HG03097 (cell line): ENCODE results near the gene RAB25.
A peak's percentile ranks its signal among the peaks of the same experiment; 100 is the strongest.

ENCODE experiments used
- ATAC-seq: cut with Tn5 transposase; IDR thresholded peaks from one replicate; pipeline ENCODE4 v1.9.1; 2021; ENCODE audit not compliant: unreplicated experiment, low FRiP score

The RAB25 gene

DNA sequence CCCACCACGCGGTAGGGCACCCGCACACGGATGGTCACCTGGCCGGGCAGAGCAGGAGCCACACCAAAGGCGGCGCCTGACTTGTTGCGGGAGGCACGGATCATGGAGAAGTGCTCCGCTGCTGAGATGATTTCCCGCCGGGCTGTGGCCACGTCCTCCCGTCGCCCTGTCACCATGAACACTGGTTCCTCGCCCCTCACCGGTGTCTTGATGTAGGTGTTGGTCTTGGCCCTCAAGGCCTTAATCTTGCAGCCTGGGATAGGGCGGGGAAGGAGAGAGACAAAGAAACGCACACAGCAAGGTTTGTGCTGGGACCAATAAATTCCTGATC, 16.4 kb downstream of the RAB25 start:
- no peak for ATAC-seq

DNA sequence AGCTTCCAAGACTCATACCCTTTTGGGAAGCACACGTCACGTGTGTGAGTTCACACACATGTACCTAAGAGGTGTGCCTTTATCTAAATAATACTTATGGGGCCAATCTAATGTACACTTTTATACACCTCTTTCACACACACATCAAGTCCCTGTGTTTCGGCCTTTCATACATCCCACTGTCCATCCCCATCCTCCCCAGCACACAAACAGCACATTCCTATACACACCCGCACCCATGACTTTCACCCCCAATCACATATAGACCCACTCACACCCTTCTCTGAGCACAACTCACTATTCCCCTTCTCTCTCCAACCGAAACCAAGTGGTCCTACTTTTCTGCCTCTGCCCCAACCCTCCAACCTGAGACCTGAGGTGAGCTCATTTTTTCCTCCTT, 17.8 kb downstream of the RAB25 start:
- no peak for ATAC-seq

DNA sequence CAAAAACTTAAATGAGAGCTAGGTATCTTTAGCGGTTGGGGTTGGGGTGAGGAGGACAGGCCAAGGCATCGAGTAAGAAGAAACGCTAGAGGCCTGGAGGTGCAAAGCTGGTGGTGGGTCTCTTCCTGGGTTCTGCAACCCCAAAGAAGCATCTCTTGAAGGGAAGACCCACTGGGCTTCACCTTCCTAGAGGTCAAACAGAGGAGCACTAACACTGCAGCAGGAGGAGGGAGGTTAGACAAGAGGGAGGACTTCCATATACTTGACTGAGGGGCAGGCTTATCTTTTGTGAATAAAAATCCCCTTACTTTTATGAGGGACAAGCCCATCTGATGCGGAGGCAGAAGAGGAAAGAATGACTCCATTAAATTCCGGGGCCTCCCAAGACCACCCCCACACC, 18.8 kb downstream of the RAB25 start:
- no peak for ATAC-seq

DNA sequence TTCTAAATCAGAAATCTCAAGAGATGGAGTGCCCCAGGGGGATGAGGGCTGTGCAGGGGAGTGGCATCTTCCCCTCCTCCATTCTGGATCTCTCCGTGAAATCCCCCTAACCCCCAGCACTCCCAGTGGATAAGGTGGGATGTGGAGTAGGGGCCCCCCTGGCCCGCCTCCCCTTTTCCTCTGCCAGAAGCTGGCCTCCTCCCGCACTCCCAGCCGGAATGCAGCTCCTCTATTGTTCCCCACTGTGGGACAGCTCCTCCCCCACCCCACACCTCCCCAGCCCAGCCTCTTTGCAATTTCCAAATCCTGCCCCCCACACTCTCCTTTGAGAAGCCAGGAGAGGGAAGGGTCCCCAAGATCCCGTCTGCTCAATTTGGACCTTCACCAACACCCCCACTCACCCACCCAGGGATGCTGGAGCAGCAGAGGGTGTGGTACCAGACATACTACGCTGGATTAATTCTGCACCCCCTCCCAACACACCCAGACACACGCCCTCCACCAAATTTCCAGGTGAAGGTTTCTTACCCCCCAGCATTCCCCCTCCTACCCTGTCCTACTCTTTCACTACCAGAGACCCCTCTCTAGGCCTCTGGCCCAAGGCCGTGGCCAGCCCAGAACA, 19.4 kb downstream of the RAB25 start:
- ATAC-seq = no peak

DNA sequence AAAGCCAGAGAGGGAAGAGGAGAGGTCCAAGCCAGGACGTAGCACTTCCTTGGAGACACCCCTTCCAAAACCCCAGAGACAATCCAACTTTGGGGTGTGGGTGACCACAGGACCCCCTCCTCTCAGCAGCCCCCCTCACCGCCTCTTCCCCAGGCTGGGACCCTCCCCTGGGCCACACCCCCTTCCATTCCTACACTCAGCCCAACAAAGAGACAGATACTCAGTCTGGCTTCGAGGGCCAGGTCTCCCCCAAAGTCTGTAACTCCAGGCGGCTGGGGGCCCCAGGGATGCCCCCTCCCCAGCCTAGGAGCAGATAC, 19.9 kb downstream of the RAB25 start:
- no peak for ATAC-seq

DNA sequence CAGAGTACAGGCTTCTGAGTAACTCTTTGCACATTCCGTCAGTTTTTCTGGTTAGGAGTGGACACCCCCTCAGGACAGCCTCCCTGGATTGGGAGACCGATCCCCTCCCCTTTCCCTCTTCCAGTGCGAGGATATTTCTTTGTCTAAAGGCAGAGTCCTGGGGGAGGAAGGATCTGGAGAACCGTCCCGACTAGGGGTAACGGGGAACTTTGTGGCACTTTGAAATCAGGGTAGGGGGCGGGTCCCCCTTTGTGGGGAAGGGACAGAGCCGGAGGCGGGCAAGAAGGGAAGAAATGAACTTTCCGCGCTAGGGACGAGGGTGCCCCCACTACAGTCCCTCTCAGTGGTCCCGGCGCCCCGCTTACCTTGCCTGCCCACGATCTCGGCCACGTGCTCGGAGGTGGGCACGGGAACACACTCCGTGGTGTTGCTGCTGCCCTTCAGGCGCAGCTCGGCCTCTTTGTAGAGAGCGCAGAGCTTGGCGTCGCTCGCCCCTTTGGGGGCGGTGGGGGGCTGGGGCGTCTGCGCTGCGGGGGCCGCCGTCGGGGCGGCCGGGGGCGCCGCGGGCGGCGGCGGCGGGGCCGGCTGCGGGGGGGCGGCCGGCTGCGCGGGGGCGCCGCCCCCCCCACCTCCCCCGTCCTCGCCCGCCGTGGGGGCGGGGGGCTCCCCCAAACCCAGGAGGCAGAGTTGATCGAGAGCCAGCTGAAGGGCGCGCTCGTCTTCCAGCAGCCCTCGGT, 20.4 kb downstream of the RAB25 start:
- no peak for ATAC-seq

DNA sequence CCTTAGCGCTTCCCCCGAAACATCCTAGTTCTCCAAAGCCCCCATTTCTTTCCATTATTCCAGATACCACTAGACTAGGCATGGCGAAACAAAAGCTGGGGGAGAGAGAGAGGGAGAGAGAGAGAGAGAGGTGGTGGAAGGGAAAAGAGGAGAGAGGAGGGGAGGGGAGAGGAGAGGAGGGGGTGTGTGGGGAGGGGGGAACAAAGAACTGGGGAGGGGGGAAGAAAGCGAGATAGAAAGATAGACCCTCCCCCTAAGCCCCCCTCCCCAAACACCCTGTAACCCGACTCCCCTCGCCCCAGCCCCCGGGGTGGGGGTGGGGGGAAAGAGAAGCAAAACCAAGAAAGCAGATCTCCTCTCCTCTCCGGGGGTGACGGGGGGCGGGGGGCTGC, 21.0 kb downstream of the RAB25 start:
- no peak for ATAC-seq

DNA sequence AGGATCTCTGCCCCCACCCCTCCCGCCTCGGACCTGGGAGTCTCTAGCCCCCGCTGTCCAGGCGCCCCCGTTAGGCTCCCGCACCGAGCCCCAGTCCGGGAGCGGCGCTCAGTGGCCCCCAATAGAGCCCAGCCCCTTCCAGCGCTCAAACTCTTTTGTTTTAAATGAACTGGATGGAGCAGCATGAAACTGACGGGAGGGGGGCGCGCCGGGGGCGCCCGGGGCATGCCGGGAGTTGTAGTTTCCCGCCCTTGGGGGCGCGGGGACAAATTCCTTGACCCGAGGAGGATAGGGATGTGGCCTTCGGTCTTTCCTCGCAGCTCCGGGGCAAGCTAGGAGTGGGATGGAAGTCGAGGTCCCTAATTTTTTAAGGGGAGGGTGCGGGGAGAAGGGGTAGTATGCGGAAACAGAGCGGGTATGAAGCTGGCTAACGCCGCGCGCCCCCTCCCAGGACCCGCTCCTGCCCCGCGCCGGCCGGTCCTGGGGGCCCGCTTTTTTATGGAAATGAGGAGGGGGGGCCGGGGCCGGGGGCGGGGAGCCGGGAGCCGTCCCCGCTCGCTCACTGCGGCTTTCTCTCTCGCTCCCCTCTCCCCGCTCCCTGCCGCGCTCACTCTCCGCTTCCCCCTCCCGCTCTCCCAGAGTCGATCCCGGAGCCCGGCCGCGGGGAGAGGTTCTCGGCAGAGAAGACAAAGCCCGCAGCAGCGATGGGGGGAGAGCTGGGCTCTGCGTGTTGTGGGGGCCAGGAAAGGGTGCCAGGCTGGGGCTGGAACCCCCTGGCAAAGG, 21.5 kb downstream of the RAB25 start, which contains the start of gene MEX3A:
Gene MEX3A (minus strand): TSS at position 157 of the 783 bp plus-strand sequence. CDS start 467 bp downstream, outside the sequence.
- no peak for ATAC-seq

DNA sequence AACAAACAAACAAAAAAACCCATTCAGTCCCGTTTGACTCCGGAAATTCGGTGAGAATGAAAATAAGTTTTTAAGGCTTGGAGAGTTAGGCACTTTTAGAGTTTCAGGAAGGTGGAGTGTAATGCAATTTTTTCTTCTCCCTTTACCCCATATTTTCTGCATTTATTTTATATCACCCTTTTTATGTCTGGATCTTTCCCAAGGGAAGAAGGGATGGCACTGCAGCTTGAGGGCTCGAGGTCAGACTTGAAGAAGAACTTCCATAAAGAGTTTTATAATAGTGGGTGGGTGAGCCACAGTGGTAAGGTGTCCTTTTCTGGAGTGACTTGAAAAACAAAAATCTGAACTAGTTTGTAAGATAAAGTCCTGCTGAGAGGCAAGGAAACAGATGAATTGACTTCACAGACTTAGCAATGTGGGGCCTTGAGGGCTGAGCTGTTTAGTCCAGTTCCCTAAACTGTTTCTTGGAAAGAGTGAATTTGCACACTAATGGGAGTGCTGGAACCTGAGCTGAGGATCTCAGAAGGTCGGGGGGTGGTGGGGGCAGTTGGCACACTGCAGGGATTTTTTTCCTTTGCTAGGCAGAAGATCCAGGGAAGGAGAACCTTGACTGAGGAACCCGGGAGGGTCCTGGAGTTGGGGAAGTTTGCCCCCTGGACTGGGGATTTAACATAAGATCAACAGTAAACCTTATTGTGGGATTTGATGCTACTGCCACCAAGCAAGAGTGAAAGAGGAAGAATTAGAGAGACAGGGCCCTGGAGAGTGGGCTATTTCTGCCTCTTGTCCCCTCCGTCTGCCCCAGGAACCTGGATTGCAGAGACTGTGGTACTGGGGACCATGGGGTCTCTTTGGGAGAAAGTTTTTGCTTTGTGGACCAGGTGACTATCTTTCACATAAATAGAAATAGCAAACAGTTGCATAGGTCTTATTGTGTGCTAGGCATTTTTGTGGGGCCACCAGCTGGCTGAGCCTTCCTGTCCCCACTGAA, 23.1 kb downstream of the RAB25 start:
- ATAC-seq = no peak

DNA sequence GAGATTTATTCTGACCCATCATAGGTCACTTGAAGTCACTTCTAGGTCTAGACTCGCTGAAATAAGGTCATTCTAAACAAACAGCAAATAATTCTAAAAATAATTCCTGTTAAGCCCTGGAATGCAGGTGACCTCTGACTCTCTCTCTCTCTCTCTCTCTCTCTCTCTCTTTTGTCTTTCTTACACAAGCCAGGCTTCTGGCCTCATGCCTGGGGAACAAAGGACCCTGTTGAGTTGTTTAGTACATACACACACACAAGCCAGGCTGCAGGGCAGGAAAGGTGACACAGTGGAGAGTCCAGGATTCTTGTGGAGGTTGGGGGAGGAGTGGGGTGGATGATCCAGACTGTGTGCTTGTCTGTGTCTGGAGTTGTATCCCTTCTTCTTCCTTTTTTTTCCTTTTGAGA, 25.3 kb downstream of the RAB25 start:
- no peak for ATAC-seq

DNA sequence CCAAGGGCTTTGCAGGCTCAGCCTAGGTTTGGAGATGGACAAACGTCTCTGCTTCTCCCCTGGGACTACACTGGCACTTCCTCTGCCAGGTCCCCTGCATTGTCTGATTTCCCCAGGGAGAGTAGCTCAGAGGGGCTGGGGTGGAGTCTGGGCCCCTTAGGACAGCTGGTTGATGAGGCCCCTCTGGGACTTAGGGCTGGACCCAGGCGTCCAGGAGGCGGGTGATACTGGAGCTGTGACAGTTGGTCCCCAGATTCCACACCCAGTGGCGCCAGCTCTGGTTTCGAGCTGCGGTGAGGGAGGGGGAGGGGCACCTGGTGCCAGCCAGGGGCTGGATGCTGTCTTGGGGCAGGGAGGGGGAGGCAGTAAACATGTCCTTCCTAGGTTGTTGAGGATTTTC, 28.7 kb downstream of the RAB25 start:
- no peak for ATAC-seq

DNA sequence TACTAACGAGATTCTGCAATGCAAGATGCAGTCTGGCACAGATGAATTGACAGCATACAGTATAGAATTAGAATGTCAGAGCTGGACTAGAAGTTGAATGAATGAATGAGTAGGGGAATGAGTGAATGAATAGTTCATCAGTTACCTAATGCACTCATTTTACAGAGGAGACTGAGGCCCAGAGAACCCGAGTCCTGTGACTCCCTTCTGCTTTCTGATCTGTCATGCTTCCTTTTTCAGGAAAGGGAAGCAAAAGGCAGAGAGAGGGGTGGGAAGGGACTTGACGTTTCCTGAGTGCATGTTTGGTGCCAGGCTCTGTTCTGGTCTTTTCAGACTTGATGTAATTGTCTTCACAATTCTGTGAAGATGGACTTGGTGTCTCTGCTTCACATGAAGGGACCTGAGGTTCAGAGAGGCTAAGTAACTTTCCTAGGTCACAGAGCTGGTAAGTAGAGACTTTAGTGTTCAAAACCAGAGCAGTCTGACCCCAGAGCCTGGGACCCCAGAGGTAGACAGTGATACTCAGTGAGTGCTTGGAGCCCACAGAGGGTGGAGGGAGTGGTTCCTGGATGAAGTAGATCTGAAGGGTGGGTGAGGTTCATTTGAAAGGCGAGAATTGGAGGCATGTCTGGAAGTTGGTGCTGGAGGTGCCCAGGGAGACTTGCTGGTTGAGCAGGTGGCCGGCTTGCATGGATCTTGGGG, 29.3 kb downstream of the RAB25 start:
- no peak for ATAC-seq

DNA sequence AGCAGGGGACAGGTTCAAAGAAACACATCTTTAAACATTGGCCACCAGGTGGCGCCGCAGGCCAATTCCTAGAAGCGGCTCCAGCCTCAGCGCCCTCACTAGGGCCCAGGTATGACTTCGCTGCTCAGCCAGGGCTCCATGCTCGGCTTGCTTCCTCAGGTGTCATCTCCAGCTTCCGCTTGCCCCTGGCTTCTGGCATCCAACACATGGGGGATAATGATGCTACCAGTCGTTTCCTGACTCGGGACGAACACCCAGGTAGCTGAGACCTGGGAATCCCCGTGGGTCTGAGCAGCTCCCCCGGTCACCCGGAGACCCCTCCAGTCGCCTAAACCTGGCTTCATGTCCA, 29.9 kb downstream of the RAB25 start:
- no peak for ATAC-seq

DNA sequence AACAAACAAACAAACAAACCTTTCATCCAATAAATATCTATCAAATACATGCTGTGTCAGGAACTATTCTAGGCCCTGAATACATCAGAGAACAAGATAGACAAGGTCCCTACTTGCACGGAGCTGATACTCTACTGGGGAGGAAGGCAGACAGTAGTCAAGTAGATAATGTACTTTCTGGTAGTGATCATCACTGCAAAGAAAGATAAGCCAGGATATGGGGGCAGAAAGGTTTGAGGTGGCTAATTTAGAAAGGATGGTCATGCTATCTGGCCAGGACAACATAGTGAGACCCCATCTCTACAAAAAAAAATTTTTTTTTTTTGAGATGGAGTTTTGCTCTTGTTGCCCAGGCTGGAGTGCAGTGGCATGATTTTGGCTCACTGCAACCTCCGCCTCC, 30.6 kb downstream of the RAB25 start:
- ATAC-seq = no peak

DNA sequence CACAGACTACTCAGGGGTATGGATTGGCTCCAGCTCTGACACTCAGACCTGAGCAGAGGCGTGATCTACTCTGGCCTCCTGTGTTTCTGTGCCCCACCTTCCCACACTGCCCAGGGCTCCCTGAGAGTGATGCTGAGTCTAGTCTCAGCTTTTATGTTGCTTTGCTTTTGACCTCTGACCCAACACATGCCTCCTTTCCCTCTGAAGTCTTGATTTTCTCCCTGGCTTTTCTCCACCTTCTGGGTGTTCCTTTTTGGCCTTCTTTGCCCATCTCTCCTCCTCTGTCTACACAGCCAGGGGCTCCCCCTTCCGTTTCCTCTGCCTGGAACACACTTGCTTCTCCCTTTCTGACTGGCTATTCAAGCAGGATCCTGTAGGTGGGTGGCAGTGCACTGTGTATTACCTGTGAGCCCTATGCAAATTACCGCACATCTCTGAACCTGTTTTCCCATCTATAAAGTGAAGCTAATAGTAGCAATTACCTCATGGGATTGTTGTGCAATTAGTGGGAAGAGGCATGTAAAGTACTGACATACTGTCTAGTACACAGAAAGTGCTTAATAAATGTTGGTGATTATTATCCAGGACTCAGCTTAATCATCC, 35.0 kb downstream of the RAB25 start:
- no peak for ATAC-seq

DNA sequence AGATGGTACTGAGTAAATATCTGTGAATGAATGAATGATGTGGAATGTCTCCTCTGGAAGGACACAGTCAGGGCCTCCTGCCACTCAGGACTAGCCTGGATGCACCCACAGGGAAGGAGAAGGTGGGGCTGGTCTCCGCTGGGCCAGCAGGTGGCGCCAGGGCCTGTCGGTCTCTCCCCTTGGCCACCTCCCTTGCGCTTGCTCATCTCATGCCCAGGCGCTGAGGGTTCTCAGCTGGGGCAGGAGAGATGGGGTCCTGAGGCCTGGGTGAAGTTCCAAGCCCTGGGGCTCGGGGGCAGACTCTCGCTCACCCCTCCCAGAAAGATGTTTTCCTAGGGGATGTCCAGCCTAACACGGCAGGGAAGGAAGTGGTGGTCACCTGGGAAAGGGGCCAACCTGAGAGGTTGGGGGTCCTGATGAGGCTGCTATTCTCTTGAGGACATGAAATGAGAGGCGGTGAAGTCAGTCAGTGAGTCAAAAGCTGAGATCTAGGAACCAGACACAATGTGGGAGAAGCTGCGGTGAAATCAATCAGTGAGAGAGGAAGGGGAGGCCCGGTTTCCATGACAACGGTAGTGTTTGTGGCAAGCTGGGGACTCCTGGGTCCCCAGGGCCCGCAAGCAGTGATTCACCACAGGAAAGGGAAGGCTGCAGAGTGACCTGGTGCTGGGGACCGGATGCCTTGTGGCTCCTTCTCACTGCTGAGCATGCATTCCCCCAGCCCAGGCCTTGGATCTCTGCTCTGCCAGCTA, 35.9 kb downstream of the RAB25 start:
- peak; percentile 52 for ATAC-seq

DNA sequence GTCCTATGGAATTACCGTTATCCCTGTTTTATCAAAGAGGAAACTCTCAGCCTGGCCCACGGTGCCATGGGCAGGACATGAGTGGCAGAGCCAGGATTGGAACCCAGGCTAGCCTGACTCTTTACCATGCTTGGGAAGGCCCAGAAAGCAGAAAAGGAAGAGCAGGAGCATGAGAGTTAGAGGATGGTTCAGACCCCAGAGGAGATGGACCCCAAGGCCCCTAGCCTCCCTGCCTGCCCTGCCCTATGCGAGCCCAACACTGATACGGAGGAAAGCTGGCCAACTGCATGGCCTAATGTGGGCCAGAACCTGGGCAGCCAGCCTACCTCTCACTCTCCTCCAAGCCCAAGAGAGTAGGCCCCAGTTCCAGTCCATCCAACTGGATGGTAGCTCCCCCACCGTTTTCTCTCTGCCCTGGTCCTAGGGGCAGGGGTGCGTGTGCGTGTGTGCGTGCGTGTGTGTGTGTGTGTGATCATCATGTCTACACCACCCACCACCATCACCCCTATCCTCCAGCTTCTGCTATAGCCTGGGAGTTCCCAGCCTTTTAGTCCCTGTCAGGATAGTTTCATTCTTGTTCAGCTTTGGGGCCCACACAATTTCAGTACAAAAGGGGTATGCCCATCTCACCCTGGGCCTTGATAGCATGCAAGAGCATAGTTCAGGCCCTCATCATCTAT, 36.7 kb downstream of the RAB25 start:
- ATAC-seq = no peak

DNA sequence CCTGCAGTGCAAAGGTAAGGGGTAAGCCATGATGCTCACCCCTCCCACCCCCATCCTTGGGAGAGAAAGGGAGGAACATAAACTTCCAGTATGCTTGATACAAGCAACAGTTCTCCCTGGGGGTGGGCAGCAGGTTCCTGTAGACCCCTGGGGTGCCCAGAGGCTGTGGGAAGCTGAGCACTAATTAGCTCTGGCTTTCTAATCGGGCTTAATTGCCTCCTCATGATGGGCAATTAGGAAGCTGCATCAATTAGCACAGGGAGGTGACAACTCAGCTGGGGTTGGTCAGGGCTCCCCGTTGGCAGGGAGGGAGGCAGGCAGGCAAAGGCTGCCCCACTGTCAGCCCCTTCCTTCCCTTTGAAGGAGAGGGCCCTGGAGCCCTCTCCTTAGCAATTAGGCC, 37.8 kb downstream of the RAB25 start:
- no peak for ATAC-seq

DNA sequence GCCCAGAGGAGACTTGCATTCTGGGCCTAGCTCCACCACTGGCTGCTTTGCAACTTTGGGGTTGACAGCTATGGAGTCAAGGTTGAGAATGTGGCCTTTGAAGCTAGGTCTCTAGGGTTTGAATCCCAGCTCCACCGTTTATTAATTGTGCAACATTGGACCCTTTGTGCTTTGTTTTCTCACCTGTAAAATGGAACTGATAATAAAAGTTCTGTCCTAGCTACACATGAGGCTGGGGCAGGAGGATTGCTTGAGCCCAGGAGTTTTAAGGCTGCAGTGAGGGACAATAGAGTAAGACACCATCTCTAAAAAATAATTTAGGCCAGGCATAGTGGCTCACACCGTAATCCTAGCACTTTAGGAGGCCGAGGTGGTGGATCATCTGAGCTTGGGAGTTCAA, 38.3 kb downstream of the RAB25 start:
- no peak for ATAC-seq
